Measurements from ENCODE around the gene MSMB. TPM values are rescaled to one million over a fixed set of nuclear protein-coding genes. Genes with fewer than 3 reads are reported as not detected.
A peak's percentile ranks its signal among the peaks of the same experiment; 100 is the strongest.

MSMB gene
- total and polyA plus RNA-seq, 2 experiments from 2014 or later = not detected

DNA sequence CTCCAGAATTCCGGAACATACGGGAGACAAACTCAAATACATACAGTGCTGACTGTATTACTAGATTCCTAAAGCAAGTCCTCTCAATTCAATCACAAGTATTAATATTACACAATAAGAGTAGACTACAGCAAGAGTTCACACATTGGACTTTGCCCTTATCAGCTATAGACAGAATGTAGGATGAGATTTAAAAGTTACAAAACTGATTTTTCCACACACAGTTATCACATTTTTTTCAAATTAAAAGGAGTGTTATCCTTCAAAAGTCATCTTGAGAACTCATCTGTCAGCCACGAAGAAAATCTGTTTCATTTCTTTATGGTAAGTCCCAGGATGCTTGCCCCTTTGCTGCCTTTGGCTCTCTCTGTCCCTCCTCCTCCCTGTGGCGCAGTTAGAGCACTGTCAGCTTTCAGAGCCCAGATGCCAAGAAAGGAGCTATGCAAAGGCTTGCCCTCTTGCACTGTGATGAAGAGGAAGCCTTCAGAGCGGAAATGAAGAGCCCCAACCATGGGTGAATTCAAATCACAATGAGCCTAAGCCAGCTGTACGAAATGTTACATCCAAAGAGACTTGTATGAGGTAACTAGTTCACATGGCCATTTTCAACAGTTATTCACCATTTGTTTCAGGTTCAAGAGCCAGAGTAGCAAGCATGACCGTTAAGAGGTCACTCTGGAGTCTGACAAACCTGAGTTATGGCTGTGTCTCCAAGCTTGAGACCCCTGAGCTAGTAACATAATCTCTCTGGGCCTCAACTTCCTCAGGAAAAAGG is 26.3 kb downstream of the MSMB start:
- 81 to 84% methylated on average over 7 of the region's 7 CpGs for WGBS, 2 experiments (ENCODE audit: low coverage in 1 of 2, low lambda C conversion rate in 2 of 2, missing lambda C conversion rate in 2 of 2)
- in situ Hi-C loops (cut with MboI) = no loop called here
- Histone ChIP-seq H3K4me3 (no peak overlapping the region), H4K20me1 (ENCODE audit: insufficient read depth) (no peaks in the 10 kb centered on the region; the same call in 1 of the 2 replicates), H2AFZ (no peak overlapping the region), H3K79me2 (ENCODE audit: insufficient read depth) (peaks cover 94% of the 10 kb centered on the region), H3K36me3 (ENCODE audit: low read depth) (peaks cover 16% of the 10 kb centered on the region), H3K27ac (peak overlapping the region; percentile 95; the same call in 1 of the 2 replicates), H3K9ac (no peak overlapping the region), H3F3A (ENCODE audit: insufficient read depth) (peaks cover 68% of the 10 kb centered on the region), H3K27me3 (replicated peaks; ENCODE audit: insufficient read depth) (no peaks in the 10 kb centered on the region), H3K4me2 (ENCODE audit: unreplicated experiment) (peak overlapping the region; percentile 40), H3K9me3 (ENCODE audit: low read depth) (no peaks in the 10 kb centered on the region), H3K9me2 (ENCODE audit: insufficient read depth) (no peaks in the 10 kb centered on the region), H3K4me1 (ENCODE audit: insufficient read depth) (peaks cover 87% of the 10 kb centered on the region)
- TF ChIP-seq EZH2phosphoT487 (IDR thresholded peaks at IDR 0.05; ENCODE audit: insufficient read depth, low read depth) (no peak), EZH2 (IDR thresholded peaks at IDR 0.05; ENCODE audit: insufficient read depth, poor library complexity, severe bottlenecking) (no peak)
- no peak for DNase-seq

DNA sequence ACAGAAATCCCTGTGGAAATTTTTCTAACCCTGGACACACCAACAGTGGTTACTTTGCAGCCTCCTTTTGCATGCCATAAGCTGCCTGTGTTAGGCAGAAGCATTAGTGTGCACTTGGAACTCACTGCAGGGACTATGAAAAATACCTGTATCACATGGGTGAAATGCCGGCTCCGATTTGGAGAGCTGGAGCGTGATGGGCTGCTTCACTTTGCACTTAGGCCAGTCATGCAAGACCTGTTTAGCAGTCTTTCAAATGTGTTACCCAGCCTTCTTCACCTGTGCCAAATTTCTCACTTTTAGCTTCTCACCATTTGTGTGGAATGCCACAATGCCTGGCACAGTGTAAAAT is 26.9 kb downstream of the MSMB start:
- no peaks in the 10 kb centered on the region for H3K27me3 ChIP-seq (replicated peaks; ENCODE audit: insufficient read depth)
- H3K27ac ChIP-seq = peak overlapping the region; percentile 56; the same call in 1 of the 2 replicates
- no peak overlapping the region for H3K4me3 ChIP-seq
- no peak for DNase-seq
- H3K4me1 ChIP-seq (ENCODE audit: insufficient read depth) = peaks cover 88% of the 10 kb centered on the region
- H4K20me1 ChIP-seq (ENCODE audit: insufficient read depth) = no peaks in the 10 kb centered on the region; the same call in 1 of the 2 replicates
- no peak overlapping the region for H3K9ac ChIP-seq
- peaks cover 94% of the 10 kb centered on the region for H3K79me2 ChIP-seq (ENCODE audit: insufficient read depth)
- WGBS, 2 experiments (ENCODE audit: low coverage in 1 of 2, low lambda C conversion rate in 2 of 2, missing lambda C conversion rate in 2 of 2) = 83 to 90% methylated on average over 3 of the region's 3 CpGs
- peaks cover 22% of the 10 kb centered on the region for H3K36me3 ChIP-seq (ENCODE audit: low read depth)
- H3K4me2 ChIP-seq (ENCODE audit: unreplicated experiment) = peak overlapping the region; percentile 71
- H3K9me2 ChIP-seq (ENCODE audit: insufficient read depth) = no peaks in the 10 kb centered on the region
- no peaks in the 10 kb centered on the region for H3K9me3 ChIP-seq (ENCODE audit: low read depth)
- H3F3A ChIP-seq (ENCODE audit: insufficient read depth) = peaks cover 68% of the 10 kb centered on the region
- in situ Hi-C loops (cut with MboI) = no loop called here
- no peak overlapping the region for H2AFZ ChIP-seq
- no peak for TF ChIP-seq EZH2 (IDR thresholded peaks at IDR 0.05; ENCODE audit: insufficient read depth, poor library complexity, severe bottlenecking)
- no peak for TF ChIP-seq EZH2phosphoT487 (IDR thresholded peaks at IDR 0.05; ENCODE audit: insufficient read depth, low read depth)

DNA sequence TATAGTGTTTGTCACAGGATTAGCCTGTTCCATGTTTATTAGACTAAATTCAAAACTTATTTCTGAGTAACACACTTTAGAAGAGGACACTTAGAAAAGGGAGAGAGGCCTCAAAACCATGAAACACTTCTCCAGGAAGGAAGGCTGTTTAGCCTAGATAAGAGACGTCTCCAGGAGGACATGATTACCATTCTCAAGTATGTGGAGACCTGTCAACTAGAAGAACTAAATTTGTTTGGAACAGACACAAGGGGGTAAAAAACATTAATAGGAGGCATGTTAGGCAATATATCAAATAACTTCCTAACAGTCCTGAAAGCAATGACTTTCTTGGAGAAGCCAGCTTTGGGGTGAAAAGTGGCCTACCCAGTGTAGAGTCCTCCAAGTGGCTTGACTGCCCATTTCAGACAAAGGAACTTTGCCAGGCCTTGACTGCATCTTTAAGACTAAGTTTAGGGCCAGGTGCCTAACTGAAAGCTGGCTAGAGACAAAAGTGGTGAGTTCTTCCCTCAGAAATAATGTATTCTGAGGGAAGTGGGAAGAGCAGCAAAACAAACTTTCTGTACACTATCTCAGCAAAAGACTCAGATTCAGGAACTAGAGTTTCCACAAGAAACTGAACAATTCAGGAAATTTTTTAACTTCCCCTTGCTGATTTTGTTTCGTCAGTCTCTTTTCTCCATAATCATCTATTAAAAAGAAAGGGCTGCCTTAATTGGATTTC is 27.5 kb downstream of the MSMB start:
- H2AFZ ChIP-seq = no peak overlapping the region
- H3K9me3 ChIP-seq (ENCODE audit: low read depth) = no peaks in the 10 kb centered on the region
- no peaks in the 10 kb centered on the region for H3K9me2 ChIP-seq (ENCODE audit: insufficient read depth)
- H3K4me3 ChIP-seq = peak overlapping the region; percentile 19; the same call in 1 of the 2 replicates
- peaks cover 27% of the 10 kb centered on the region for H3K36me3 ChIP-seq (ENCODE audit: low read depth)
- H3K27me3 ChIP-seq (replicated peaks; ENCODE audit: insufficient read depth) = no peaks in the 10 kb centered on the region
- peak overlapping the region; percentile 71 for H3K4me2 ChIP-seq (ENCODE audit: unreplicated experiment)
- H3K79me2 ChIP-seq (ENCODE audit: insufficient read depth) = peaks cover 94% of the 10 kb centered on the region
- peak overlapping the region; percentile 56 for H3K27ac ChIP-seq
- DNase-seq = peak; percentile 42
- H4K20me1 ChIP-seq (ENCODE audit: insufficient read depth) = no peaks in the 10 kb centered on the region; the same call in 1 of the 2 replicates
- H3K4me1 ChIP-seq (ENCODE audit: insufficient read depth) = peaks cover 82% of the 10 kb centered on the region
- TF ChIP-seq EZH2phosphoT487 (IDR thresholded peaks at IDR 0.05; ENCODE audit: insufficient read depth, low read depth) (no peak), EZH2 (IDR thresholded peaks at IDR 0.05; ENCODE audit: insufficient read depth, poor library complexity, severe bottlenecking) (no peak)
- 47 to 48% methylated on average over 2 of the region's 2 CpGs for WGBS, 2 experiments (ENCODE audit: low coverage in 1 of 2, low lambda C conversion rate in 2 of 2, missing lambda C conversion rate in 2 of 2)
- peaks cover 64% of the 10 kb centered on the region for H3F3A ChIP-seq (ENCODE audit: insufficient read depth)
- in situ Hi-C loops (cut with MboI) = no loop called here
- H3K9ac ChIP-seq = peak overlapping the region; percentile 44

DNA sequence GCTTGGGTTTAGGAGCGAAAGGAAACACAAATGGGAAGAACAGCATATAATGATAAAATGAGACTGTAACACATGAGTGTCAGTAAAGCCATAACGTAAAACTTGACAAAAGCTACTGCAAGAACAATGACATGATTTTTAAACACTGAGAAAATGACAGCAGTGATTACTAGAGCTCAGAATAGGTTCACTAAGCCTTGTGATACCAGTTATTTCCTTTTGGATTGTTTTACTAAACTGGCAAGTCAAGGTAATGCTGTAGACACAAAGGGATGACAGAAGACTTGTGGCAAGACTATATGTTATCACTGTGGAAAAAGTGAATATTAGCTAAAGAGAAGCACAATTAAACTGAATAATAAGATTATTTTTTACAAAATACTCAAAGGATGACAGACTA is 28.3 kb downstream of the MSMB start:
- Histone ChIP-seq H3K36me3 (ENCODE audit: low read depth) (peaks cover 36% of the 10 kb centered on the region), H3K4me3 (no peak overlapping the region), H3K79me2 (ENCODE audit: insufficient read depth) (peaks cover 100% of the 10 kb centered on the region), H3K27me3 (replicated peaks; ENCODE audit: insufficient read depth) (no peaks in the 10 kb centered on the region), H3K9me3 (ENCODE audit: low read depth) (no peaks in the 10 kb centered on the region), H3F3A (ENCODE audit: insufficient read depth) (peaks cover 68% of the 10 kb centered on the region), H3K4me1 (ENCODE audit: insufficient read depth) (peaks cover 81% of the 10 kb centered on the region), H3K4me2 (ENCODE audit: unreplicated experiment) (peak overlapping the region; percentile 71), H3K9ac (peak overlapping the region; percentile 44; the same call in 1 of the 2 replicates), H3K9me2 (ENCODE audit: insufficient read depth) (no peaks in the 10 kb centered on the region), H3K27ac (peak overlapping the region; percentile 56), H2AFZ (no peak overlapping the region), H4K20me1 (ENCODE audit: insufficient read depth) (no peaks in the 10 kb centered on the region; the same call in 1 of the 2 replicates)
- in situ Hi-C loops (cut with MboI) = no loop called here
- whole genome bisulfite sequencing, 2 experiments (ENCODE audit: low coverage in 1 of 2, low lambda C conversion rate in 2 of 2, missing lambda C conversion rate in 2 of 2) = 82 to 84% methylated on average over 2 of the region's 2 CpGs
- no peak for TF ChIP-seq EZH2 (IDR thresholded peaks at IDR 0.05; ENCODE audit: insufficient read depth, poor library complexity, severe bottlenecking)
- no peak for TF ChIP-seq EZH2phosphoT487 (IDR thresholded peaks at IDR 0.05; ENCODE audit: insufficient read depth, low read depth)
- DNase-seq = no peak

Measured in GM23248 (cell line).